OCI-LY3 (cell line): Measurements from ENCODE around the gene RHOT1.

ENCODE experiments used
- CTCF ChIP-seq: fragments of 200-600, 300-600 bp; sonication (generic); IDR thresholded peaks from 2 replicates; pipeline ENCODE4 v1.5.1; 2014; ENCODE audit warnings: antibody characterized with exemption, low read length, low read depth
- EZH2phosphoT487 ChIP-seq: fragments of 200-600 bp; shearing (Covaris generic); IDR thresholded peaks from 2 replicates; pipeline ENCODE4 v1.6.1; 2018; ENCODE audit warnings: antibody characterized with exemption, mixed run types, low read depth

DNA sequence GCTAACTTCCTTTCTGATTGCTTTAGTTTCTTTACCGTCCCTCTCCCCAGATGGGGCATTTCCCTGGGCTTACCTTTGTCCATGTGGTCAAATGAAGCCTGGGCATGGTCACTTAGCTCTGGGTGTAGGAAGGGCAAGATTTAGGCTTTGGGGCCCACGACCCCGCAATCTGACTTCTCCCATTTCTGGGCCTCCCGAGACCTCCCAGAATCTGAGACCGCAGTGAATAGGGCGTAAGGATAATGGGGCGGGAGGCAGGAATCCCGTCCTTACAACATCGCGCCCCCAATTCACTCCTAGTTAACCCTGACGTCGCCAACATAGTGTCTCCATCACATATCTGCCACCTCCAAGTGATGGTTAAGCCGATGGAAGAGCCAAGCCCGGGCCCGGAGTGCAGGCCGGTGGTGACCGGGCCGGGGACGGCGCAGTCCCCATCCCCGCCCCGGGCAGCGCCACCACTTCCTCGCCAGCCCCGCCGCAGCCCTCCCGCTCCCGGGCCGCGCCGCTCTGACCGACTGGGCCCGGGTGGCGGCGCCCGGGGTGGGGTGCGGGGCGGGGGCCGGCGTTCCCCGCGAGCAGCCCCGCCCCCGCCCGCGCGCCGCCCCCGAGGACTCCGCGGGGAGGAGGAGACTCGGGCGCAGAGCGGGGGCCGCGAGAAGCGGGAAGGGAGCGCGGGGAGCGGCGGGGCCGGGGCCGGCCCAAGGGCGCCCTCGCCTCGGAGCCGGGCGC lies 123.1 kb downstream of the RHOT1 start, which contains the start of gene RHBDL3:
- TF ChIP-seq EZH2phosphoT487 (no peak; the same call in 1 of the 2 replicates), CTCF (no peak)
